ENCODE measurements around the gene IRF2.

The IRF2 gene

GRCh38 chr4:184453365-184454160 lies 20.8 kb downstream of the IRF2 start:
- no peak overlapping the region for H3K4me3 ChIP-seq (ENCODE audit: low read depth, low read length)
- DNase-seq (ENCODE audit: low read depth, low spot score): peak; percentile 80
- in situ Hi-C loops (cut with HindIII; ENCODE audit: low sequenced_read_pairs): no loop called here
- TF ChIP-seq CTCF (IDR thresholded peaks at IDR 0.05; ENCODE audit: low read depth, low read length): no peak

DNA sequence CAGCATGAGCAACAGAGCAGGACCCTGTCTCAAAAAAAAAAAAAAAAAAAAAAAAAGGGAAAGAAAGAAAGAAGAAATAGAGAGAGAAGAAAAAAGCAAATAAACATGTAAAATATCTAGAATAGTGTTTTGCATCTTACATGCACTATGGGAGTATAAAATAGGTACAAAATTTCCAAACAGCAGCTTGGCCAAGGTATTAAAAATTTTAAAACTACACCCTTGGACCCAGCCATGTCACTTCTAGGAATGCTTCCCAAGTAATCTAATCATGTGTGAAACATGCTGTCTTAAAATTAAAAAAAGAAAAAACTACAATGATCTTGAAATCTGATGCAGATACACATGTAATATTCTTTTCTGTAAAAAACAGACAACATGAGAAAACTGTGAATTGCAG lies 21.6 kb downstream of the IRF2 start:
- DNase-seq (ENCODE audit: low read depth, low spot score): no peak
- in situ Hi-C loops (cut with HindIII; ENCODE audit: low sequenced_read_pairs): no loop called here
- no peak for TF ChIP-seq CTCF (IDR thresholded peaks at IDR 0.05; ENCODE audit: low read depth, low read length)
- no peak overlapping the region for H3K4me3 ChIP-seq (ENCODE audit: low read depth, low read length)

GRCh38 chr4:184451726-184452125 lies 22.6 kb downstream of the IRF2 start:
- DNase-seq (ENCODE audit: low read depth, low spot score): no peak
- TF ChIP-seq CTCF (IDR thresholded peaks at IDR 0.05; ENCODE audit: low read depth, low read length): no peak
- no peak overlapping the region for H3K4me3 ChIP-seq (ENCODE audit: low read depth, low read length)
- in situ Hi-C loops (cut with HindIII; ENCODE audit: low sequenced_read_pairs): no loop called here

- DNase-seq (ENCODE audit: low read depth, low spot score): no peak
- TF ChIP-seq CTCF (IDR thresholded peaks at IDR 0.05; ENCODE audit: low read depth, low read length): no peak
- in situ Hi-C loops (cut with HindIII; ENCODE audit: low sequenced_read_pairs): no loop called here
Measured at GRCh38 chr4:184450743-184451535, 23.4 kb downstream of the IRF2 start.

DNA sequence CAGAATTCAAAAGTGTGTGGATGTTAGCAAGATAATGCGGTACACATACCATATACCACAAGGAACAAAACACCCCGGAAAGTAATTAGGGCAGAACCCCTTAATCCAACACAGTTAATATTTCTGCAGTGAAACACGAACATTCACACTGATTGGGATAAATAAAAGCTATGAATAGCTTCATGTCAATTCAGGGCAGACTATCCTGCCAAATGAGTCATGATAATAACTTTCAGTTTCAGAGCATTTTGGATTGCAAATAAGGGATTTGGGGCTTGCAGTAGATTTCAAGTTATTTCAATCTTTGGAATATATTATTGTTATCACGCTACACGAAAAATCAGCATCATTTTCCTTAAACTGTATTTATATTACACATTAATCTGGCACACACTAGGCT lies 24.3 kb downstream of the IRF2 start:
- DNase-seq (ENCODE audit: low read depth, low spot score): peak; percentile 73
- TF ChIP-seq CTCF (IDR thresholded peaks at IDR 0.05; ENCODE audit: low read depth, low read length): no peak
- in situ Hi-C loops (cut with HindIII; ENCODE audit: low sequenced_read_pairs): no loop called here
- no peak overlapping the region for H3K4me3 ChIP-seq (ENCODE audit: low read depth, low read length)

More at GRCh38 chr4:184450743-184451535, 23.4 kb downstream of the IRF2 start:
- no peak overlapping the region for H3K4me3 ChIP-seq (ENCODE audit: low read depth, low read length)

- H3K4me3 ChIP-seq (ENCODE audit: low read depth, low read length): peak overlapping the region; percentile 41
- peak; percentile 76 for DNase-seq (ENCODE audit: low read depth, low spot score)
Measured at GRCh38 chr4:184448821-184449220, 25.5 kb downstream of the IRF2 start.

More at GRCh38 chr4:184448821-184449220, 25.5 kb downstream of the IRF2 start:
- in situ Hi-C loops (cut with HindIII; ENCODE audit: low sequenced_read_pairs): no loop called here
- TF ChIP-seq CTCF (IDR thresholded peaks at IDR 0.05; ENCODE audit: low read depth, low read length): no peak
